T-helper 2 cell (primary cell): ENCODE measurements around the gene AAK1.
"Not testable (repeated sequence)": the region's sequence is repeated elsewhere in the genome, so short reads cannot be mapped to it uniquely, and the experiment has no call there.

Experiments used
- DNase-seq, 5 experiments: peaks; one replicate each; pipeline versions ENCODE4 v3.0.0 to v3.0.0-alpha.2; 2012 to 2022

The AAK1 gene

DNA sequence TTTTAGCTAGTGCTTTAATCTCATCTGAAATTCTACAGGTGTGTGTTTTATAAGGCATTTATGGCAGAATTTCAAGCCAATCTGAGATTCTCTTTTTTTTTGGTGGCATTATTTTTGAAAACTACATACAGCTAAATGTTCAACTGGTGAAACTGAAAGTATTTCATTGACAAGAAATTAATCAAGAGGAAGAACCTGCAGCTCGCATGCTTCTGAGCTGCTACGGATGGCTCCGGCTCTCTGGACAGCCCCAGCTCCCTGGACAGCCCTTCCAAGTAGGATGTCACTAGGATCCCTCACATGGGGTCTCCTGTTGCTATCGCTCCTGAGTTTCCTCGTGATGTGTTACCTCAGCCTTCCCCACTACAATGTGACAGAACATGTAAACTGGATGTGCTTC is 46.4 kb downstream of the AAK1 start:
- DNase-seq: peak in 1 of 5 experiments; percentile 28

DNA sequence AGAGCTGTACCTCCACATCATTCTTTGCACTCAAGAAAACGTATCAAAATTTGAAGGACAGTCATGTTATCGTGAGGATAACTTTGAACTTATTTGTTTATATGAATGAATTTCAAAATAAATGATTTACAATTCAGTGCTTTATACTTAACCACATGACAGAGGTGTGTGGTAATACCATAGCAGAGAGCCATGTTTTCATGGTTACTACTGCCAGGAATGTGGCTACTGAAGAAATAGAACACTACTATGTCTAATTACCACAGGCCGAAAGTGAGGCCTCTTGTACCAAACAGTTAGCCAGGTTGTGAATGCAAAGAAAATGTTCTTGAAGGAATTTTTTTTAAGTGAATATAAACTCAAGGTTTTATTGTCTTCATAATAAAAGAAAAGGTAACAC is 49.2 kb downstream of the AAK1 start:
- no peak for DNase-seq

DNA sequence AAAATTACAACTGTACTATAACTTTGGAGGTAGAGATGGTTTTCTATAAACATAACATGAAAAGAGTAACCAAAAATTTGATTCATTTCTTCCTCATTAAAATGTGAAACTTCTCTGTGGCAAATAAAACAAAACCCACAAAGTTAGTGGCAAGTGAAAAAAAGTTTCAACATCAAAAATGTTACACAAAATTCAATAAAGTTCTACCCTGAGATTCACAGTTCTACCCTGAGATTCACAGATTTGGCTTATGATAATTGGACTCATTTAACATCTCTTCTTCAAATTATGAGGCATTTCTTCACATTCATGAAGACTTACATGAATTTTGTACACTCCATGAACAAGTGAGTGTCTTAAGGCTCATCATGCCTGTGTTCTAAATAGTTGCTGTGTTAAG is 51.0 kb downstream of the AAK1 start:
- DNase-seq: peak in 1 of 5 experiments; percentile 51

DNA sequence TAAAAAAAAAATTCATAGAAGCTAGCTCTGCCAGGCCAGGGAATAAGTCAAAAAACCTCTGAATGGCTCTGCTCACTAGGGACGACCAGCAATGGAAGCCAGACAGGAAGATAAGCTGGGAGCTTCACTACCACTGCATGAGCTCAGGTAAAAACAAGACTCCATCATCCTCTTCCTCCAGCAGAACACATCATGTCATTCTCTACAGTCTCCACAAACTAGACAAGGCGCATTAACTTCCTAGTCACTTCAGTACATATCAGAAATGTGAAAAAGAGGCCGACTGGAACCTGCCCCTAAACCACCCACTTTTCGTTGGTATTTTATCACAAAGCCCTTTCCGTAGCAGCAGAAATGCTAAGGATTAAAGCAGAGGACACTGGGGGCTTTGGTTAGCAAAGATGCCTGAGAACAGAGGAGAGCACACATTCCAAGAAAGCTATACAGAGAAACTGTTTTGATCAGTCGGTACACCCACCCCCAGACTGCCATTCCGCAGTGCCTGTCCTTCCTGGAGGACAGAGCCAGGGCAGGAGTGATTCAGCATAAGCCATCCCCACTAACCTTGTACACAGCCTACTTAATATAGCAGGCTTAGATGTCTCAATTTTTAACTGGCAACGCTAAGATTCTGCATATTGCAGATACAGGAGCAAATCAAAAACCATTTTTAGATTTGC is 53.4 kb downstream of the AAK1 start:
- no peak for DNase-seq

DNA sequence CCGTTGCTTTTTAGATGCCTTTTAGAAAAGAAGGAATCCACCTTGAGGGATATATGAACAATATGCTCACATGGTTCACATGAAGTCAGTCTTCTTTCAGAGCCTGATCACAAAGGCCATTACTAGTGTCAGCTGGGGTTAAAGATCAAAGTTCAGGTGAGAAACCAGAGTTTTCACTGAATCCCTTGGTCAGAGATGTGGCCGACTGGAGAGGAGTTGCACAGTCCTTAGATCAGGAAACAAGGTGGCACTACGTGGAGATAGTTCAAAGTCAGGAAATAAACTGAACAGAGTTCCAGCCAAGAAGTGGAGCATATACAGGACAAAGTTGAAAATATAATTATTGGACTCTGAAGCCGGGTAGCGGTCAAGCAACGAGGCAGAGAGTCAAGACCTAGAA is 54.6 kb downstream of the AAK1 start:
- DNase-seq: no peak

DNA sequence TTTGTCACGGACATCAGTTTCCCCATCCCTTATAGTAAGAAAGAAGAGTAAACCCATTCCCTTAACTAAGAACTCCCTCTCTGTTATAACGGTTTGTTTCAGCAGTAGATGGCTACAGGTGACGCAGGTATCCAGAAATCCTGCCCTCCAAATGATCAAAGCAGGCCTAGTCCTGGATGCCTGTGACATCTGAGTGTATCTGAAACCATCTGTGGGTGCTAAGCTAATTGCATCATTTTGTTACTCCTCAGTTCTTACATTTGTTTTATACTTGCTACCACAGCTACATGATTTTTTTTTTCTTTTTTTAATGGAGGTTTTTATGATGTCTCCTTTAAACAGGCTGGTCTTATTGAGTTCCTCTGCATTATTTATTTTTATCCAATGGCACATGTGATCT is 55.1 kb downstream of the AAK1 start:
- DNase-seq: no peak

DNA sequence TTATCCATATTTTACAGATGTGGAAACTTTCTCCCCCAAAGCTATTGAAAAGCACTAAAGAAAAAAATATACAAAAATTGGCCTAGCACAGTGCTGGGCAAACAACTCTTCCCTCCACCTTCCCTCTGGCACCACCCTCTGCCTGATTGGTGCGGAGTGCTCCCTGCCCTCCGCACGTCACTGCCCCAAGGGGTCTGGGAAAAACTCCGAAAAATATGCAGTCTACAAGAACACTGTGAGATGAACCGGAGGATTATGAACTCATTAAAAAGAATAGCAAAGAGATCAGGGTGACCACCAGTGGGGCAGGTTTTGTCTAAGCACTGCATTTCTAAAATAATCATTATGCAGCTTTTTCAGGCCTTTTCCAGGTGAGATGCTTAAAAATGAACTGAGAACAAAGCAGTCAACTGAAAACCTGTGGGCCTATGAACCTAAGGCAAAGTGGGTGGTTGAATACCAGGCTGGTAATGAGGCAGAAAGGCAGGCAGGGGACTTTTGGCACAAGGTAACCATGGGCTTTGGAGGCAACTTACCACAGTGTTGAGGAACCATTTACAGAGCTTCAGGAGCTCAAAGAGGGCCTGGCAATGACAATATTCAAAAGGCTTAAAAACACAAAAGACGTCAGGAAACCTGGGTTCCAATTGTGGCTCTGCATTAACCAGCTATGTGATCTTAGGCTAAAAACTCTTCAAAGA is 57.5 kb downstream of the AAK1 start:
- DNase-seq: no peak

DNA sequence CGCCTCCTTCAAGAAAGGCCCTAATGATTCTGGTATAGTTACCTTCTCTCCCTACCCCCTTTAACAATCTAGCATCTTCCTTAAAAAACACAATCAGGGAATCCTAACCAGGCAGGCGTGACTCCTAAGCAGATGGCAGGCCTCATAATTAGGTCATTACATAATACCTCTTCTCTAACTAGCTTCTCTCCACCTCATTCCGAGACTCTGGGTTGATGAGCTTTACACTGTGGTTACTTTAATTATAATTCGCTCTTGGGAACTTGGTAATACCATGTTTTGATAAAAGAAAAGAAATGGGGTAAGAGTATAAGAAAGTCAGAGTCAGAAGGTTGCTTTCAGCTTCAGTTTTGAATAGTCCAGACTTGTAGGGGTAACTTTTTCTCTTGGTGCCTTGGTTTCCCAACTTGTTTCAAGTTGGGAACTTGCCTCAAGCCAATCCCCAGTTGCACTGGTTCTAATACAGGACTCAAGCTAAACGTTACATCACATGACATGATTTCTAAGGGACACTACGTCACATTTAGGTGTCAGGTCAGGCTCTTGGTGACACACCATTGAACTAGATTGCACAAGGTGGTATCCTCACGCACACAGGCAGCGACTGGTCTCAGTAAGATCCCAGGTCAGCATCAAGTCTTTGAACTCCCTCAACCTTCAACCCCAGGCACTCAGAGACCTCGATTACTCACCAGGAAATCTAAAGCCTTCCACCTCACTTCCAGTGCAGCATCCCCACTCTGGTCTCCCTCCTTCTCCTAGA is 59.2 kb downstream of the AAK1 start:
- no peak for DNase-seq

DNA sequence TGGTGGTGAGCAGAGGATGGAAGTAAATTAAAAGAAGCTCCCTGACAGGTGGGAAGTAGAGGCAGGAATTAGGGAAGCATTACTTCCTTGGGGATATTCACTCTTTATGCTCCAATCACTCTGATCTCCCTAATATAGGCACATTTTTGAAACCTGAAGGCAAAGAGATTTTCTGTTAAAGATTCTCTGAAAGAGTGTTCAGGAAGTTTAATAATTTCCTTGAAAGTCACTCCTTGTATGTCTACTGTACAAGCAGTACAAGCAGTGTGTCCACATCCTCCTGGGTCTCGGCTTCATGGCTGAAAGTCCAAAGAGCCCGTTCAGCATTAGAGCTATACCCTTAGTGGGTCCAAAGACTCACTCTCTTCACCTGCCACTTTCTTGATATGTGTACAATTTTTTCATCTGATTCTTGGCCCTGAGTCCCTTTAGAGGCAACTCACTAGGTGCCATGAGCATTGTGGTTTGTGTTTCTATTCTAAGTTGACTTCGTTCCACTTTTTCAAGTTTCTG is 60.2 kb downstream of the AAK1 start:
- DNase-seq: no peak

DNA sequence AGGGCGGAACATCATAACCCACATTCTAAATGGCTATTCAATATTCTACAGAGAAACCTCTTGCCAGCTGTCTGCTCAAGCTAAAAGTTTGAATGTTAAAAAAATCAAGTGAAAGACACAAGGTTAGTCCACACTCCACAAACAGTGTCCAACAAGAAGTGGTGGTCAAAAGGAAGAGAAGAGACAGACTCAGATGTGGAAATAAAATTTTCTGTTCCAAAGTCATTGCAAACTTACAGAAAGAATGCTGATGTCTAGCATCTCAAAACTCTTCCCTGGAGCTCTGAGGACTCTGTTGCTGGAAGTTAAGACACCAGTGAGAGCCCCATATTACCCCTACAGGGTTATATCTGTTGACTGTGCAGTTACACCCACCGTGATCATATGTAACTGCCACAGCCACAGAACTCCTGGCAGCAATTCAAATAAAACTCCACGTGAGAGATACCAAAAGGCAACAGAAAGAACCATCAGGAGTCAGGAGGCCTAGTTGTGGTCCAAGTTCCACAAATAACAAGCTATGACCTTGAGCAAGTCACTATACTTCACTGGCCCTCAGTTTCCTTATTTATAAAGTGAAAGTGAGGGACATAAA is 60.9 kb downstream of the AAK1 start:
- DNase-seq: no peak

DNA sequence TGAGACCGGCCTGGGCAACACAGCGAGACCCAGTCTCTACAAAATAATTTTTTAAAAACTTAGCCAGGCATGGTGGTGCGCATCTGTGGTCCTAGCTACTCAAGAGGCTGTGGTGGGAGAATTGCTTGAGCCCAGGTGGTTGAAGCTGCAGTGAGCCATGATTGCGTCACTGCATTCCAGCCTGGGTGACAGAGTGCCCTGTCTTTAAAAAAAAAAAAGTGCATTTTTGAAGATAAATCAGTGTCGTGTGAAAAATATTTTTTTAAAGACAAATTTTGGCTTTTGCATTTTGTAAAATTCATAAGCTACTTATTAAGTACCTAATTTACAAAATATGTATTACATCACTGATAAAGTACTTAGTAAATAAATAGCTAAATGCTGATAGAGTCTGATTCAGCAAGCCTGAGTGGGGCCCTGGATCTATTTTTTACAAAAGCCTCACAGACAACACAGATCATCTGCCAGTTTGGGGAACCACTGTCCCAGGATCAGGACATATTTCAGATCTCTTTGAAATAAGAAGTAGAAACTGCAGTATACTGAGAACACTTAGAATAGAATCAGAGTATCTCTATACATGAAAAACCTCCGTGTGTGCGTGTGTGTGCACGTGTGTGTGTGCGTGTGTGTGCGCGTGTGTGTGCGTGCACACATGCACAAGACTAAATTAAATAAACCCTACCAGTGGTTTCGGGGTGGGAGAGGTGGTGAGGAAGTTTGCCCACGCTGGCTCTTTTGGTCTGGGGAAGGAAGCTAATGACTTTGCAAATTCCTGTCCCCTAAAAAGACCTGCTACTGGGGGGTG is 61.6 kb downstream of the AAK1 start:
- DNase-seq: peak in 1 of 5 experiments; percentile 53

DNA sequence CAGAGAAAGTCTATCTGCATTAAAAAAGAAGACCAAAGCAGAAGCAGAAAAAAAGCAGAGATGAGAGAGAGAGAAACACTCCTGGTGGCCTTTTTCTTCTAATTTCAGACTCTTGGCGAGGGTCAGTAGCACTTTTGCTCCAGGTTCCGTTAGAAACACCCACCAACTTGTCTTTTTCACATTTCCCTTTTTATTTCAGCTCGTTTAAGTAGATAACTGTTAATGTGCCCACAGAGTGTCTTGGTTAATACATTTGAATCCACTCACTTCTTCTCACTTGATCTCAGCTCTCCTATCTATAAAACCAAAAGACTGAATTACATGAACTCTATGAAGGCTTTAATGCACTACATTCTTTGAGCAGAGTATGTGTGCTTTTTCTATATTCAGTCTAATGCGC is 63.1 kb downstream of the AAK1 start:
- no peak for DNase-seq

DNA sequence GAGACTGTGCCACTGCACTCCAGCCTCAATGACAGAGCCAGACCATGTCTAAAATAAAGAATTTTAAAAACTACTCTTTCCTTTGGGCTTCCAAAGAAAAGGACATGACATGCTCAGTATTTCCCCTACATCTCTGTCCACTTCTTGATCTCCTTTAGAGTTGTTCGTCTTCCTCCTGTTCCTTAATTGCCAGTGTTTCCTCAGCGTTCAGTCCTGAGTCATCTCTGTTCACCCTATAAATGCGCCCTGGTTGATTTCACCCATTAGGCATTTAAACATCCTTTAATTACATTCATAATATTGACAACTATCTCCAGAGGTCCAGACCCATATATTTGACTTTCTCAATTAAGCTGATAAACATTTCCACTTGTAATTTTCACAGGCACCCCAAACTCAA is 64.0 kb downstream of the AAK1 start:
- DNase-seq: no peak

DNA sequence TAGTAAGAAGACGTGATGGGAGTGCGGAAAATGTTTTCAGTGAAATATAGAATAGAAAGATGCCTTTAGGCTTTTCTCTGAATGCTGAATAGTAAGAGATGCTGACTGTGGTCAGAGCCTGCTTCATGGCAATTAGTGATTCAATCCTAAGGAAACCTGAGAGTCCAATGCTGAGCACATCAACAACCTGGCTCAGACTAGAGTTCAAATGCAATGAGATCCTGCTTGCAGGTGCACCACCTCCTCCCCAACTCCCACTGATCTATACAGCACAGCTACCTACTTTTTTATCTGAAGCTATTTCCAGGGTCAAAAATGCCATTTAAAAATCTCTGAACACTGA is 65.4 kb downstream of the AAK1 start:
- no peak for DNase-seq

DNA sequence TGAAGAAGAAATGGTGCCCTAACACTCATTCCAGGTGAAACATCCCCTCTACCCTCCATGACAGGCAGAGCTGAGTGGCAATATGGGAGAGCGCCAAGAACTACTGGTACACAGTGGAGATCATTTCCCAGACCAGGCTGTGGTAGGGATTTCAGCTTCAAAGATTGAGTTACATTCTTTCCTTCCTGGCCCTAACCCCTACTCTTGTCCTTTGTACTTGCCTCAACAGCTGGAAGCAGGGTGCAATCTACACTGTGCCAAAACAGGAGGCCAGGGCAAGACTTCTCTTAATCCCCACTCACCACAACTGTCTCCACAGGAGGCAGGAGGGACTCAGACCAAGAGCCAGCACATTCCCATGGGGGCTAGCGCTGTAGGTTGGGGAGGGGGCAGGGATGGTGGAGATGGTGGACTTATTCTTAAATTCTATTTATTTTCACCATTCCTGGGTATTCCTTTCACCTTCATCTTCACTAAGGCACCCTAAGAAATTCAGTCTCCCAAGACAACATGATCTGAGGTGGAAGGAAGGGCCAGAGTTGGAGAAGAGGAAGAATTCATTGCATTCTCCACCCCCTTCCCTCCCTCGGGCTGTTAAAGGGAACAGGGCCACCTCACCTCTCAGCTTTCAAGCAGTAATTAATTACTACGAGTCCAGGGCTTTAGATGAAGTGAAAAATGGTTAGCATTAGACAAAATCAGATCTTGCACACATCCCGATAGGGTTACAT is 65.9 kb downstream of the AAK1 start:
- DNase-seq: no peak

DNA sequence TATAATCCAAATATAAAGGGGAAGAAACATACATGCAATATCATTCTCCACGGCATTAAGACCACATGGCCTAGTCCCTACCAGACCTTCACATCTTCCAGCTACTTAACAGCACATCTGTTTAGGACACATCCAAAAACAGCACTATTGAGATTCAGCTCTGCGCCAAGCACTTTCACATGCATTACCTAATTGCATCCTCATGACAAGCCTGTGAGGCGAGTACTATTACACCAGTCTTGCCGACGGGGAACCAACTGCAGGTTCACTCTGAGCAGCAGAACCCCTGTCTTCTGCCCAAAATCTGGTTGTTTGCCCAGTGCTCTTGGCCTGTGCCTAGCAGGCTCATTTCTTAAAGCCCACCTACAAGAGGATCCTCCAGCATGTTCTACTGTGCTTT is 66.7 kb downstream of the AAK1 start:
- DNase-seq: no peak

DNA sequence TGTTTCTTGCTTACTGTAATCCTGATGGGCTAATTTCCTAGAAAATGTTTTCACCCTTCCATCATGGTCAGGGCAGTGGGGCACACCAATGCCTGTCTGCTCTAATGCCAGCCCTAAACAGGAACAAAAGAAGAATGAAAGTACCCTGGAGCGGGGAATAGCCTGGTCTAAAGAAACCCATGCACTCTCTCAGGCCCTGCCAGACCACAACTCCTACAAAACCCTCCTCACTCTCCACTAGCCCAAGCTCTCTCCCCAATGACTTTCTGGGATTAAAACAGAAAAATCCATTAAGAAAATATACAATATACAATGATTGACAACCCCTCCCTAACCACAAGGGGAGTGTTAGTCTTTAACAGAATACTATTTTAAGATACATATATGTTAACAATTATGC is 67.6 kb downstream of the AAK1 start:
- no peak for DNase-seq

DNA sequence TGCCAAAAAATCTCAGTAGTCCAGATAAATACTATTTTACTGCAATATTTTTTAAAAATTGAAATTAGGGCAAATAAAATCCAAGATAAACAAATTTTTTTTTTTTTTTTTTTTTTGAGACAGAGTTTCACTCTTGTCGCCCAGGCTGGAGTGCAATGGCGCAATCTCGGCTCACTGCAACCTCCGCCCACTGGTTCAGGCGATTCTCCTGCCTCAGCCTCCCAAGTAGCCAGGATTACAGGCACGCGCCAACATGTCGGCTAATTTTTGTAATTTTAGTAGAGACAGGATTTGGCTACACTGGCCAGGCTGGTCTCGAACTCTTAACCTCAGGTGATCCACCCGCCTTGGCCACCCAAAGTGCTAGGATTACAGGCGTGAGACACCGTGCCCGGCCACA is 68.2 kb downstream of the AAK1 start:
- not testable (repeated sequence) for DNase-seq

DNA sequence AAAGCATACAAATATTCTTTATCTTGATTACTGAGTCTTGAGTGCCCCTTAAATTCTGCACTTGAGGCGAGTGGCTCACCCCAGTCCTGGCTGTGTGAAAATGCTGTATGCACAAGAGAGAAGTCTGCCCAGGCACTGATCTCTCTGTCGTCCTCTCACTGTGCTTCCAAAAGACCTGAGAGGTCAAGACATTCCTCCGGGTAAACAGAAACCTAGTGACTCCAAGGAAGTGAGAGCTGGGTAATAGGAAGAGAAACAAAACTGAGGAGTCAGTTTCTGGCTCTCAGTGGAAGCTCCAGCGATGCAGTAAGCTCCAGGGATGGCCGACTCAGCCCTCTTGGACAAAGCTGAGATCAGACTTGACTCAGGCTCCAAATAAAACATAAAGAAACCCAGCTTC is 70.9 kb downstream of the AAK1 start:
- no peak for DNase-seq

DNA sequence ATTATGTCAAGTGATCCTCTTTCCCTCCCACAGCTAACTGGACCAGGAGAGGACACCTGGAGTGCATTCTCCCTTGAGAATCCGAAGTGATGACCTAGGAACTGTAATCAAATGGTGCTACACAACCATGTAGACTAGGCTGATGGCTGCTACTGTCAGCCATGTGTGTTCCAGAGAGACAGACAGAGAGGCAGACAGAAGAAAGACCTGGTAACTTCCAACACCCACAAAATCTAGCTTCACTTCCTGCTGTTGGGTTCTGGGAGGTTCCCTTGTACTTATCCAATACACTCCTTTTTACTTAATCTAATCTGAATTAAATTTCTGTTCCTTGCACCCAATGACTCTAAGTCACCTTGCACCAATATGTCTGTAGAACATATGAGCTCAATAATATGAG is 72.3 kb downstream of the AAK1 start:
- DNase-seq: no peak

DNA sequence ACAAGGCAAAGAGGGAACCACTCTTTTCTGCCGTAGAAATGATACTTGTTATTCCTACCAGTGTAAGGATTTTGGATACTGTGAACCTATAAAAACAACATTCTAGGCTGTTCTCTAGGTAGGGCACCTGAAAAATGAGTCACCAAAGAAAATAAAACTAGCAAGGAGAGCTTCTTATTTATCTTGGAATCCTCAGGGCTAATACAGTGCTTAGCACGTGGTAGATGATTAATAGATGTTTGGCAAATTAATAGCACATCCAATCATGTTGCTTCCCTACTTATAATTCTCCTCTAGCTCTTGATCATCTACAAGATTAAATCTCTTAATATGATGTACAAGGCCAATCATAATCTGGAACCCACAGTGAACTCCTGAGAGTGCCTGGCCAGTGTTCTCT is 73.1 kb downstream of the AAK1 start:
- no peak for DNase-seq

DNA sequence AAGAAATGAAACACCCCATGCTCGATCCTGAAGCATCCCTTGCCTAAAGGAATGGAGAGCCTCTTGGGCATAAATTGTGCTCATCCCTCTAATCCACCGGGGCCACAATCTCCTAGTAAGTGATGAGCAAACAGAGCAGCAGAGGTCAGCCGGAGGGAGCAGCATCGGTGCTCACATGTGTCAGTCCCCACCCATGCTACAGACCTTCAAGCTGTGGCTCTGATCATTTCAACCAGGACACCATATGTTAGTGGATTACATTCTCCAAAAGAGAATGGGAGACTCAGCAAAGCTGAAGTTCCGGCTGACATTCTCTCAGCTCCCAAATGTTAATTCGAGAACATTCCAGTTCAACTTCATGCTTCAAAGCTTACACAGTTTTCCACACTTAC is 75.6 kb downstream of the AAK1 start:
- no peak for DNase-seq
